GM13977 (cell line): Measurements from ENCODE around the gene SLC23A2.

Experiments used
- DNase-seq: peaks from one replicate; pipeline ENCODE4 v3.0.0; 2012; ENCODE audit warnings: low spot score
- in situ Hi-C: fragments of 300-500 bp; cut with MboI; formaldehyde crosslinking; loops from one replicate; pipeline ENCODE4 v1.12.0; 2022; ENCODE audit warnings: low sequenced_read_pairs, low pct_unique_long_range_greater_than_20kb, mixed read lengths, inconsistent platforms; ENCODE audit not compliant: unreplicated experiment
- TF ChIP-seq, protein P1 (sequence below): IDR thresholded peaks from 2 replicates; pipeline ENCODE4 v1.5.1; 2012; ENCODE audit warnings: mild to moderate bottlenecking, control low read depth; ENCODE audit not compliant: insufficient read depth; ENCODE audit errors: extremely low read depth, missing control alignments

The SLC23A2 gene

DNA sequence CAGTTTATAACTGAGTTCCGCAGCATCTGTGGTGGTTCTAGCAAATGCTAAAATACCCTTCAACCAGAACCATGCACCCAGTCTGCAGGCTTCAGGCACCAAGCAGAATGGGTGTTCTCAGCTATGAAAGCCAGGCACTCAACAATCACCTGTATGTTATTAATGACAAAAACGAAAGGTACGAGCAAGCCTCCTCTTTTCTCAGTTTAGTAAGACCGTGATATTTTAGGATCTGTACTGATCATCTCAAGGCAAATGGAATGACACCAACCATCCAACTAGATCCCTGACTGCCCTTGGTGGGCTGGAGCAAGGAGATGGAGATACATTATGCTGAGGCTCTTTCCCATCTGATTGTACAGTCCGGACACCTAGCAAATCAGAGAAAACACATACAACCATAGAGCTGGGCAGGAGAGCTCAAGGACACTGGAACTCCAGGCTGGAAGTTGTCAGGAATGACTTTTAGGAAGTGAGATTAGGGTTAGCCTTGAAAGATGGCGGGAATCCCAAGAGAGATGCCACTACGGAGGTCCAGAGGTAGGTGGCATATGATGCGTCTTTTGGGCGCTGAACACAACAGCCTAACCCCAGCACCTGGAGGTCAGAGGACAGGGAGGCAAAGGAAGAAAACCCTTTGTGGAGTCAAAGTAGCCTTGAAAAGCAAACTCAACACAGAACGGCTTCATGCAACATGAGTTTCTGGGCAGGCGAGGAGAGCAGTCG lies 33.4 kb downstream of the SLC23A2 start:
- in situ Hi-C loops: loop anchor here (25.0 kb wide), 1 partner anchor 356 kb away; no protein-coding TSS in a partner anchor
- TF ChIP-seq, protein P1, sequence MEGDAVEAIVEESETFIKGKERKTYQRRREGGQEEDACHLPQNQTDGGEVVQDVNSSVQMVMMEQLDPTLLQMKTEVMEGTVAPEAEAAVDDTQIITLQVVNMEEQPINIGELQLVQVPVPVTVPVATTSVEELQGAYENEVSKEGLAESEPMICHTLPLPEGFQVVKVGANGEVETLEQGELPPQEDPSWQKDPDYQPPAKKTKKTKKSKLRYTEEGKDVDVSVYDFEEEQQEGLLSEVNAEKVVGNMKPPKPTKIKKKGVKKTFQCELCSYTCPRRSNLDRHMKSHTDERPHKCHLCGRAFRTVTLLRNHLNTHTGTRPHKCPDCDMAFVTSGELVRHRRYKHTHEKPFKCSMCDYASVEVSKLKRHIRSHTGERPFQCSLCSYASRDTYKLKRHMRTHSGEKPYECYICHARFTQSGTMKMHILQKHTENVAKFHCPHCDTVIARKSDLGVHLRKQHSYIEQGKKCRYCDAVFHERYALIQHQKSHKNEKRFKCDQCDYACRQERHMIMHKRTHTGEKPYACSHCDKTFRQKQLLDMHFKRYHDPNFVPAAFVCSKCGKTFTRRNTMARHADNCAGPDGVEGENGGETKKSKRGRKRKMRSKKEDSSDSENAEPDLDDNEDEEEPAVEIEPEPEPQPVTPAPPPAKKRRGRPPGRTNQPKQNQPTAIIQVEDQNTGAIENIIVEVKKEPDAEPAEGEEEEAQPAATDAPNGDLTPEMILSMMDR: no peak
- no peak for DNase-seq

DNA sequence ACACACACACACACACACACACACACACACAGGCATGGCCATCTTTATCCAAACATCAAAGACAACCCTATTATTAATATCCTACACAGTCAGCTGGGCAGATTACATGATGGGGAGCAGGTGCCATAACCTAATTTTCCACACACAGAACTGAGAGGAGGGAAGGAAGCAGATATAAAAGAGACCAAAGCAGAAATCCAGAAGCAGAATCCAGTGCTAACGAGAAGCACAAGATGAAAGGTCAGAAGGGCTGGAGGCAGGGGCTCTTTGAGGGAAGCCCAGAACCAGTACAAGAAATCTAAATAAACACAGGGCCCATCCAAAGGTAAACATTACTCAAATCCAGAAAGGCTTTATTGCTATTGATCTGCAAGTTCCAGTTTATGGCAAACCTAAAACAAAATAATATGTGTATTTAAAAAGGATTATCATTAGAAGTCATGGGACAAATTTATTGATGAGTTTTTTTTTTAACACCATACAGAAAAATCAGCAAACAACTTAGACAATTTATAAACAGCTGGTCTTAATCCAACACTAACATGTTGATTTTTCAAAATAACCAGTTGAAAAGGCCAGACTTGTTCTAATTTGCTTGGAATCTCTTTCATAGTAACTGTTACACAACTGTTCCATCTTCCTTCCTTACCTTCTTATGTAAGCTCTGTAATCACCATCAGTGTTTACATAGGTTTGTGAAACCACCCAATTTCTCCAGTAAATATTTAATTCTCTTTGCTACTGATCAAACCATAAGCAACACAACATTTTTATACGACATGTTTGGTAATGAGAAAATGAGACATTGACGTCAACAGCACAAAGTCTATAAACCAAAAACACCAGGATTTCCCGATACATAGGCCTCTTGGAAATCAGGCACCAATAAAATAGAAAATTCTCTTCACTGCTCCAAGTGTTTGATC lies 34.2 kb downstream of the SLC23A2 start:
- DNase-seq: no peak
- TF ChIP-seq, protein P1: no peak
- in situ Hi-C loops: loop anchor here (25.0 kb wide), 1 partner anchor 355 kb away; no protein-coding TSS in a partner anchor

DNA sequence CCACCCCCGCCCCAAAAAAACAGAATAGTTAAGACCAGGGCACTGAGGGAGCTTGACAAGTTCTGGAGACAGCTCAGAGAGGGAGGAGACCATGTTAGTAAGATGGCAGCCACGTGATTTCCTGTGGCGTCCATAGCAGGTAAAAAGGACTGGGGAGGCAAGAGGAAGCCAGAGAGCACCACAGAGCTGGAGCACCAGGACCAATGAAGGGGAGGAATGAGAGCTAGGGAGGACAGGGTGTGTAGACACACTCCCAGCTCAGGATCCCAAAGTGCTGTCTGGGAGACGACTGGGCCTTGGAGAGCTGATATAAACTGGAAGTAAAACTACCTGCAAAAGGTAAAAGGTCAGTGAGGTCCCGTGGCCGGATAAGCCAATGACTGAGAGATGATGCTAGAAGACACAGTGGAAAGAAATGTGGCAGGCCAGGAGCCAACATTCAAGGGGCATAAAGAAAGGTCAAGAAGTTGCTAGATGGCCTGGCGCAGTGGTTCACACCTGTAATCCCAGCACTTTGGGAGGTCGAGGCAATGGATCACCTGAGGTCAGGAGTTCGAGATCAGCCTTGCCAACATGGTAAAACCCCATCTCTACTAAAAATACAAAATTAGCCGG lies 39.0 kb downstream of the SLC23A2 start:
- in situ Hi-C loops: loop anchor here (25.0 kb wide), 1 partner anchor 350 kb away; no protein-coding TSS in a partner anchor
- TF ChIP-seq, protein P1: no peak
- no peak for DNase-seq

DNA sequence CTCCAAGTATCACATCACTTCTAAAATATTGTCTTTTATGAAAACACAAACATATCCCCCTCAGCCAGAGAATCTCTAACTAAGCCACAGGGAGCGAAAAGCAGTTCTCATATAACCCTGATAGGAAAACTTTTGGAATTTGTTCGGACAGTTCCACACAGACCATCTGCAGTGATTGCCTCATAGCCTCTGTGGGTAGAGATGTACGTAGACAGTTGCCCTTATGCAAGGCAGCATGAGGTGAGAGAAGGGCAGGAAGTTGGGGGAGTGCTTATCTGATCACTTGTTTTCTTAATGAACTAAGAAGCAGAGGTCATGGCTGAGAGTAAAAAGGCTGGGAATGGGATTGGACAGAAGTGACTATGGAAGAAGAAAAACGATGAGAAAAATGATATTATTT lies 39.6 kb downstream of the SLC23A2 start:
- in situ Hi-C loops: loop anchor here (25.0 kb wide), 1 partner anchor 349 kb away; no protein-coding TSS in a partner anchor

DNA sequence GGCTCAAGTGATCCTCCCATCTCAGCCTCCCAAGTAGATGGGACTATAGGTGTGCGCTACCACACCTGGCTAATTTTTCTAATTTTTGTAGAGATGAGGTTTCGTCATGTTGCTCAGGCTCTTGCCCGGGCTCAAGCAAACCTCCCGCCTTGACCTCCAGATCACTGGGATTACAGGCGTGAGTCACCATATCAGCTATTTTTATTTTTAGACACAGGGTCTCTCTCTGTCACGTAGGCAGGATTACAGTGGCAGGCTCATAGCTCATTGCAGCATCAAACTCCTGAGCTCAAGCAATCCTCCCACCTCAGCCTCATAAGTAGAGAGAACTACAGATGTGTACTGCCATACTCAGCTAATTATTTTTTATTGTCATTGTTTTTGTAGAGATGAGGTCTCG lies 41.7 kb downstream of the SLC23A2 start:
- TF ChIP-seq, protein P1: no peak
- in situ Hi-C loops: loop anchor here (25.0 kb wide), 1 partner anchor 347 kb away; no protein-coding TSS in a partner anchor
- no peak for DNase-seq

More for the DNA sequence above, 39.6 kb downstream of the SLC23A2 start:
- TF ChIP-seq, protein P1: no peak
- DNase-seq: no peak

DNA sequence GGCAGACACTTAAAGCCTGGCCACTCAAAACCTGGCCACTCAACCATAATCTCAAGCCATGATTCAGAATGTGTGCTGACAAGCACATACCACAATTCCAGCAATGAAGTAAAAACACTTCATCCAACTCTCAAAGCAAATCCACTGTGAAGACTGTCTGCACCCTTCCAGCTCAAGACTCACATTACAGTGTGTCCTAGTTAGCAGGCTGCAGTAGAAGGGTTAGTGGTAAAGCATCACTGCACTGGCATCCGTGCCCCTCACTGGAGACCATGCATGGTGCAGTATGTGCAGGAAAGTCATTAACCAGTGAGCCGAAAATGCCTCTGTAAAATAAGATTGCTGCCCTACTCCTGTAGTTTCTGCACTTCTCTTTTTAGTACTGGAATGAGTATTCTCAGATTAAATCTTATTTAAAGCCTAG lies 43.4 kb downstream of the SLC23A2 start:
- TF ChIP-seq, protein P1: no peak
- no peak for DNase-seq
- in situ Hi-C loops: loop anchor here (25.0 kb wide), 1 partner anchor 346 kb away; no protein-coding TSS in a partner anchor
